Suppressor macrophage (primary cell): ENCODE measurements around the gene AP1S3.

Source experiments
- DNase-seq, 4 experiments: peaks; one replicate each; pipeline ENCODE4 v3.0.0-alpha.2; 2020 to 2022

AP1S3 gene

DNA sequence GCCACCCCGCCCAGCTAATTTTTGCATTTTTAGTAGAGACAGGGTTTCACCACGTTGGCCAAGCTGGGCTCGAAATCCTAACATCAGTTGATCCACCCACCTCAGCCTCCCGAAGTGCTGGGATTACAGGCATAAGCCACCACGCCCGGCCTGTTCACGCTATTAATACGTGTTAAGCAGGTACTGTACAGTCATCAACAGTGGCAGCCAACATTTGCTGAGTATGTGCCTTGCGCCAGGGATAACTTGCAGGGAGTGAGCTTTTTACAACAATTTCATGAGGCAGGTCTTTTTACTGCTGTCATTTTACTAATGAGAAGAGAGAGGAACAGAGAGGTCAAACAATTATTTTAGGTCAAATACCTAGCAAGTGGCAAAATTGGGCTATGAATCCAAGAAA is 115.2 kb downstream of the AP1S3 start:
- no peak for DNase-seq

- DNase-seq, result no peak
These were observed 115.6 kb downstream of the AP1S3 start for GRCh38 chr2:223721746-223722145.

DNA sequence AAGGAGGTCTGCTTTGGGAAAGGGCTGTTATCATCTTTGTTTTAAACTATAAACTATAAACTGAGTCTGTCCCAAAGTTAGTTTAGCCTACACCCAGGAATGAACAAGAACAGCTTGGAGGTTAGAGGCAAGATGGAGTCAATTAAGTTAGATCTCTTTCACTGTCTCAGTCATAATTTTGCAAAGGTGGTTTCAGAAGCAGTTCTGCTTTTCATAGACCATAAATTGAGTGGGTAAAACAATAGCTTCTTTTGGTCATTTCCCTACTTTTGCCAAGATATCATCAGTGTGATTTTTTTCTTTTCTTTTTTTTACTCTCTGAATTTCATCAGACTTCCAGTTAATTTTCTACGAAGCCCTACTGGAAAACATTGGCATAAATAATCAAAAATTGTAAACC is 117.0 kb downstream of the AP1S3 start:
- DNase-seq, result no peak

DNA sequence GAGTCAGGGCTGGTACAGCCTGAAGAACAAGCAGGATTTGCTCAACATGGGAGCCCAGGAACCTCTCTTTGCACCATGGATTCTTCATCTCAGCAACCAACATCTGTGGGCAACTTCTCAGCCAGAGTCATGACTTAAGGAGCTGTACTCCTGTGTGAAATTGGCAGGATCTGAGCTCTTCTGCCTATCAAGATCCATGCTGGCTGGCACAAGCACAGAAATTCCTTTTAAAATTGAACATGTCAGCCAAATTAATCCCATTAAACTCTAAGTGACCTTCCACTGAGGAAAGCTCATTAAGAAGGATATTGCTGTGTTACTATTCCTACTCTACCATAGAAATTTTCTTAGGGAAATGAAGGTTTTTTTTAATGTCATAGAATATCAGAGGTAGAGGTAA is 124.7 kb downstream of the AP1S3 start:
- DNase-seq, result no peak

- no peak for DNase-seq
These were observed 125.6 kb downstream of the AP1S3 start for GRCh38 chr2:223711596-223712326.
